Measurements from ENCODE around the gene IPO5. TPM values are rescaled to one million over a fixed set of nuclear protein-coding genes. Genes with fewer than 3 reads are reported as not detected.

Gene IPO5
- total RNA-seq, 1 experiment from 2014 or later: 301 TPM

DNA sequence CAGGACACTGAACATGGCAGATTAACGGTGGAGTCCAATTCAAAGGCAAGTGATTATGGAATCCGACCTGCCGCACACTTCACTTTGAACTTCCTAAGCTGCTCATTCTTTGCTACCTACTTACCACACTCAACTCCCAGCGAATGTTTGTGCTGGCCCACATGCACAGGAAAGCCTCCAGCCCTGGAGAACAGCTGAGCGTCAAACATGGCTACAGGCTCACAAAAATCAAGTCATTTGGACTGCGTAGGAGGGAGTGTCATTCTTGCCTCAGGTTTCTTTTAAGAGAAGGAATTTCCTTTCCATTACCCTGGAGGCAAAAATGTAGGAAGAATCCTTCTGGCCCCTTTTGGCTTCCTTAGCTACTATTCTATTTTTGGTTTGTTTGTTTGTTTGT lies 41.3 kb upstream of the IPO5 start (continued):
- TF ChIP-seq, protein P1, sequence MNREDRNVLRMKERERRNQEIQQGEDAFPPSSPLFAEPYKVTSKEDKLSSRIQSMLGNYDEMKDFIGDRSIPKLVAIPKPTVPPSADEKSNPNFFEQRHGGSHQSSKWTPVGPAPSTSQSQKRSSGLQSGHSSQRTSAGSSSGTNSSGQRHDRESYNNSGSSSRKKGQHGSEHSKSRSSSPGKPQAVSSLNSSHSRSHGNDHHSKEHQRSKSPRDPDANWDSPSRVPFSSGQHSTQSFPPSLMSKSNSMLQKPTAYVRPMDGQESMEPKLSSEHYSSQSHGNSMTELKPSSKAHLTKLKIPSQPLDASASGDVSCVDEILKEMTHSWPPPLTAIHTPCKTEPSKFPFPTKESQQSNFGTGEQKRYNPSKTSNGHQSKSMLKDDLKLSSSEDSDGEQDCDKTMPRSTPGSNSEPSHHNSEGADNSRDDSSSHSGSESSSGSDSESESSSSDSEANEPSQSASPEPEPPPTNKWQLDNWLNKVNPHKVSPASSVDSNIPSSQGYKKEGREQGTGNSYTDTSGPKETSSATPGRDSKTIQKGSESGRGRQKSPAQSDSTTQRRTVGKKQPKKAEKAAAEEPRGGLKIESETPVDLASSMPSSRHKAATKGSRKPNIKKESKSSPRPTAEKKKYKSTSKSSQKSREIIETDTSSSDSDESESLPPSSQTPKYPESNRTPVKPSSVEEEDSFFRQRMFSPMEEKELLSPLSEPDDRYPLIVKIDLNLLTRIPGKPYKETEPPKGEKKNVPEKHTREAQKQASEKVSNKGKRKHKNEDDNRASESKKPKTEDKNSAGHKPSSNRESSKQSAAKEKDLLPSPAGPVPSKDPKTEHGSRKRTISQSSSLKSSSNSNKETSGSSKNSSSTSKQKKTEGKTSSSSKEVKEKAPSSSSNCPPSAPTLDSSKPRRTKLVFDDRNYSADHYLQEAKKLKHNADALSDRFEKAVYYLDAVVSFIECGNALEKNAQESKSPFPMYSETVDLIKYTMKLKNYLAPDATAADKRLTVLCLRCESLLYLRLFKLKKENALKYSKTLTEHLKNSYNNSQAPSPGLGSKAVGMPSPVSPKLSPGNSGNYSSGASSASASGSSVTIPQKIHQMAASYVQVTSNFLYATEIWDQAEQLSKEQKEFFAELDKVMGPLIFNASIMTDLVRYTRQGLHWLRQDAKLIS (CRISPR knock-in tag; IDR thresholded peaks at IDR 0.05; ENCODE audit: borderline replicate concordance): no peak

DNA sequence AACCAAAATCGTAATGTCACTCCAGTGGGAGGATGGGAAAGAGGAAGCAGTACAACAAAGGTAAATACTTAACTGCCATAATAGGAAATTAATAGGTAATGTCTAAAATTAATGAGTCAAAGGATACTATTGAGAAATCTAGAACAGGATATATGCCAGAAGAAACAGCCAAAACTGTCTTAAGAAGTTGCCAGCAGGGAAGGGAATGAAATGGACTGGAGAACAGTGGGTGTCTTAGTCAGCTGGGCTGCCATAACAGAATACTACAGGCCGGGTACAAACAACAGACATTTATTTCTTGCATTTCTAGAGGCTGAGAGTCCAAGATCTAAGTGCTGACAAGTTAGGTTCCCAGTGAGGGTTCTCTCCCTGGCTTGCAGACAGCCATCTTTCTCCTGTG lies 40.3 kb upstream of the IPO5 start:
- H3K4me3 Mint-ChIP-seq: no peak overlapping the region
- peaks cover 29% of the 10 kb centered on the region for H3K9me3 Mint-ChIP-seq
- DNase-seq (ENCODE audit: low spot score): no peak
- H3K27me3 Mint-ChIP-seq (ENCODE audit: low read depth): peaks cover 4% of the 10 kb centered on the region; the same call in 1 of the 2 replicates
- POLR2A ChIA-PET: no interaction called here
- no peaks in the 10 kb centered on the region for H3K36me3 Mint-ChIP-seq
- TF ChIP-seq ATF6 (CRISPR knock-in tag; IDR thresholded peaks at IDR 0.05) (no peak), CBFB (CRISPR knock-in tag; IDR thresholded peaks at IDR 0.05; ENCODE audit: low read depth) (no peak), GABPB1 (CRISPR knock-in tag; IDR thresholded peaks at IDR 0.05) (no peak), PREB (CRISPR knock-in tag; IDR thresholded peaks at IDR 0.05; ENCODE audit: borderline replicate concordance) (no peak), SP1 (CRISPR knock-in tag; conservative IDR thresholded peaks at IDR 0.05) (no peak), GRHL2 (CRISPR knock-in tag; IDR thresholded peaks at IDR 0.05; ENCODE audit: insufficient replicate concordance, severe bottlenecking) (no peak), SMAD4 (CRISPR knock-in tag; IDR thresholded peaks at IDR 0.05) (no peak), NFE2L1 (CRISPR knock-in tag; IDR thresholded peaks at IDR 0.05) (no peak), MXD4 (CRISPR knock-in tag; IDR thresholded peaks at IDR 0.05; ENCODE audit: borderline replicate concordance) (no peak)
- TF ChIP-seq, protein P2, sequence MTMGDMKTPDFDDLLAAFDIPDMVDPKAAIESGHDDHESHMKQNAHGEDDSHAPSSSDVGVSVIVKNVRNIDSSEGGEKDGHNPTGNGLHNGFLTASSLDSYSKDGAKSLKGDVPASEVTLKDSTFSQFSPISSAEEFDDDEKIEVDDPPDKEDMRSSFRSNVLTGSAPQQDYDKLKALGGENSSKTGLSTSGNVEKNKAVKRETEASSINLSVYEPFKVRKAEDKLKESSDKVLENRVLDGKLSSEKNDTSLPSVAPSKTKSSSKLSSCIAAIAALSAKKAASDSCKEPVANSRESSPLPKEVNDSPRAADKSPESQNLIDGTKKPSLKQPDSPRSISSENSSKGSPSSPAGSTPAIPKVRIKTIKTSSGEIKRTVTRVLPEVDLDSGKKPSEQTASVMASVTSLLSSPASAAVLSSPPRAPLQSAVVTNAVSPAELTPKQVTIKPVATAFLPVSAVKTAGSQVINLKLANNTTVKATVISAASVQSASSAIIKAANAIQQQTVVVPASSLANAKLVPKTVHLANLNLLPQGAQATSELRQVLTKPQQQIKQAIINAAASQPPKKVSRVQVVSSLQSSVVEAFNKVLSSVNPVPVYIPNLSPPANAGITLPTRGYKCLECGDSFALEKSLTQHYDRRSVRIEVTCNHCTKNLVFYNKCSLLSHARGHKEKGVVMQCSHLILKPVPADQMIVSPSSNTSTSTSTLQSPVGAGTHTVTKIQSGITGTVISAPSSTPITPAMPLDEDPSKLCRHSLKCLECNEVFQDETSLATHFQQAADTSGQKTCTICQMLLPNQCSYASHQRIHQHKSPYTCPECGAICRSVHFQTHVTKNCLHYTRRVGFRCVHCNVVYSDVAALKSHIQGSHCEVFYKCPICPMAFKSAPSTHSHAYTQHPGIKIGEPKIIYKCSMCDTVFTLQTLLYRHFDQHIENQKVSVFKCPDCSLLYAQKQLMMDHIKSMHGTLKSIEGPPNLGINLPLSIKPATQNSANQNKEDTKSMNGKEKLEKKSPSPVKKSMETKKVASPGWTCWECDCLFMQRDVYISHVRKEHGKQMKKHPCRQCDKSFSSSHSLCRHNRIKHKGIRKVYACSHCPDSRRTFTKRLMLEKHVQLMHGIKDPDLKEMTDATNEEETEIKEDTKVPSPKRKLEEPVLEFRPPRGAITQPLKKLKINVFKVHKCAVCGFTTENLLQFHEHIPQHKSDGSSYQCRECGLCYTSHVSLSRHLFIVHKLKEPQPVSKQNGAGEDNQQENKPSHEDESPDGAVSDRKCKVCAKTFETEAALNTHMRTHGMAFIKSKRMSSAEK (CRISPR knock-in tag; IDR thresholded peaks at IDR 0.05; ENCODE audit: borderline replicate concordance): no peak
- no peak for ATAC-seq
- no peak overlapping the region for H3K27ac Mint-ChIP-seq
- CTCF ChIA-PET: no interaction called here
- H3K4me1 Mint-ChIP-seq: no peaks in the 10 kb centered on the region

DNA sequence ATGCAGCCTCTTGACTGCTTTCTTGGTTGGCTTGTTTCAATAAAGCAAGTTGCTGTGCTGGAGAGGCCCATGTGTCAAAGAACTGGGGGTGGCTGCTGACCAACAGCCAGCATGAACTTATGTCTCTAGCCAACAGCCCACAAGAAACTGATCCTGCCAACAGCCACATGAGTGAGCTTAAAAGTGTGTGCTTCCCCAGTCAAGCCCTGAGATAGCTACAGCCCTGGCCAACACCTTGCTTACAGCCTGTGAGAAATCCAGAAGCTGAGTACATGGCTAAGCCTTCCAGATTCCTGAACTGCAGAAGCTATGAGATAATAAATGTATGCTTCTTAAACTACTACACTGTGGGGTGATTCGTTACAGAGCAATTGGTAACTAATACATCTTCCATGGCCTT lies 38.9 kb upstream of the IPO5 start:
- Mint-ChIP-seq H3K27ac (no peak overlapping the region), H3K27me3 (ENCODE audit: low read depth) (peaks cover 4% of the 10 kb centered on the region; the same call in 1 of the 2 replicates), H3K4me1 (no peaks in the 10 kb centered on the region), H3K4me3 (no peak overlapping the region), H3K36me3 (no peaks in the 10 kb centered on the region), H3K9me3 (peaks cover 31% of the 10 kb centered on the region)
- POLR2A ChIA-PET: interaction anchor here (0.6 kb wide), 1 partner anchor 259 kb away, joined by 3 read pairs; no protein-coding TSS in a partner anchor
- DNase-seq (ENCODE audit: low spot score): no peak
- ATAC-seq: no peak
- TF ChIP-seq TEAD4 (CRISPR knock-in tag; IDR thresholded peaks at IDR 0.05): no peak
- TF ChIP-seq NFATC4 (CRISPR knock-in tag; IDR thresholded peaks at IDR 0.05): no peak
- TF ChIP-seq FOXJ3 (CRISPR knock-in tag; IDR thresholded peaks at IDR 0.05; ENCODE audit: borderline replicate concordance): no peak
- no peak for TF ChIP-seq ZNF423 (CRISPR knock-in tag; IDR thresholded peaks at IDR 0.05)
- CTCF ChIA-PET: interaction anchor here (1.1 kb wide), 1 partner anchor 59 kb away, joined by 5 read pairs; no protein-coding TSS in a partner anchor

Measured in WTC11 (cell line).